ENCODE results near the gene LTBP2. TPM values are rescaled to one million over a fixed set of nuclear protein-coding genes. Genes with fewer than 3 reads are reported as not detected.

The LTBP2 gene
- total and polyA plus RNA-seq, 2 of the 13 experiments (the other 11 are each of a cell fraction or from before 2014, with no cell fraction given): 0.20 to 0.41 TPM

GRCh38 chr14:74630881-74631690, 19.0 kb upstream of the LTBP2 start (continued):
- TF ChIP-seq HMGA1 (CRISPR knock-in tag; conservative IDR thresholded peaks at IDR 0.05): no peak
- TF ChIP-seq ZNF646 (CRISPR knock-in tag; IDR thresholded peaks at IDR 0.05): no peak
- no peak for TF ChIP-seq ZNF10 (CRISPR knock-in tag; IDR thresholded peaks at IDR 0.05; ENCODE audit: borderline replicate concordance, low read depth)
- 0 out of 2 replicates have a peak, but pooled peaks have one; percentile 19 for TF ChIP-seq ZNF777 (CRISPR knock-in tag; IDR thresholded peaks at IDR 0.05)
- TF ChIP-seq TEAD3 (CRISPR knock-in tag; optimal IDR thresholded peaks at IDR 0.05; ENCODE audit: borderline replicate concordance): no peak
- TF ChIP-seq HCFC1 (IDR thresholded peaks at IDR 0.05; ENCODE audit: low read depth, low read length): no peak
- TF ChIP-seq, protein P1, sequence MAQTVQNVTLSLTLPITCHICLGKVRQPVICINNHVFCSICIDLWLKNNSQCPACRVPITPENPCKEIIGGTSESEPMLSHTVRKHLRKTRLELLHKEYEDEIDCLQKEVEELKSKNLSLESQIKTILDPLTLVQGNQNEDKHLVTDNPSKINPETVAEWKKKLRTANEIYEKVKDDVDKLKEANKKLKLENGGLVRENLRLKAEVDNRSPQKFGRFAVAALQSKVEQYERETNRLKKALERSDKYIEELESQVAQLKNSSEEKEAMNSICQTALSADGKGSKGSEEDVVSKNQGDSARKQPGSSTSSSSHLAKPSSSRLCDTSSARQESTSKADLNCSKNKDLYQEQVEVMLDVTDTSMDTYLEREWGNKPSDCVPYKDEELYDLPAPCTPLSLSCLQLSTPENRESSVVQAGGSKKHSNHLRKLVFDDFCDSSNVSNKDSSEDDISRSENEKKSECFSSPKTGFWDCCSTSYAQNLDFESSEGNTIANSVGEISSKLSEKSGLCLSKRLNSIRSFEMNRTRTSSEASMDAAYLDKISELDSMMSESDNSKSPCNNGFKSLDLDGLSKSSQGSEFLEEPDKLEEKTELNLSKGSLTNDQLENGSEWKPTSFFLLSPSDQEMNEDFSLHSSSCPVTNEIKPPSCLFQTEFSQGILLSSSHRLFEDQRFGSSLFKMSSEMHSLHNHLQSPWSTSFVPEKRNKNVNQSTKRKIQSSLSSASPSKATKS (CRISPR knock-in tag; IDR thresholded peaks at IDR 0.05): no peak
- no peak for TF ChIP-seq ZZZ3 (CRISPR knock-in tag; IDR thresholded peaks at IDR 0.05; ENCODE audit: borderline replicate concordance)
- no peak for TF ChIP-seq ZNF264 (CRISPR knock-in tag; IDR thresholded peaks at IDR 0.05)
- TF ChIP-seq, protein P2, sequence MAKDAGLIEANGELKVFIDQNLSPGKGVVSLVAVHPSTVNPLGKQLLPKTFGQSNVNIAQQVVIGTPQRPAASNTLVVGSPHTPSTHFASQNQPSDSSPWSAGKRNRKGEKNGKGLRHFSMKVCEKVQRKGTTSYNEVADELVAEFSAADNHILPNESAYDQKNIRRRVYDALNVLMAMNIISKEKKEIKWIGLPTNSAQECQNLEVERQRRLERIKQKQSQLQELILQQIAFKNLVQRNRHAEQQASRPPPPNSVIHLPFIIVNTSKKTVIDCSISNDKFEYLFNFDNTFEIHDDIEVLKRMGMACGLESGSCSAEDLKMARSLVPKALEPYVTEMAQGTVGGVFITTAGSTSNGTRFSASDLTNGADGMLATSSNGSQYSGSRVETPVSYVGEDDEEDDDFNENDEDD (CRISPR knock-in tag; IDR thresholded peaks at IDR 0.05; ENCODE audit: borderline replicate concordance): no peak
- TF ChIP-seq PITX1 (CRISPR knock-in tag; IDR thresholded peaks at IDR 0.05): no peak
- no peak for TF ChIP-seq MED1 (CRISPR knock-in tag; IDR thresholded peaks at IDR 0.05)
- no peak for TF ChIP-seq NBN (conservative IDR thresholded peaks at IDR 0.05)
- TF ChIP-seq ZBTB49 (CRISPR knock-in tag; IDR thresholded peaks at IDR 0.05; ENCODE audit: borderline replicate concordance): no peak

Data from HepG2 (cell line).